Neuronal stem cell (in vitro differentiated cells): Measurements from ENCODE around the gene CCDC91.

ENCODE experiments used
- DNase-seq: peaks from one replicate; pipeline ENCODE4 v3.0.0-alpha.2; 2013; ENCODE audit warnings: low spot score
- H2AFZ ChIP-seq: one replicate; pipeline ENCODE4 v1.6.1; 2013; ENCODE audit warnings: mild to moderate bottlenecking, low read length, inconsistent platforms
- H2AK5ac ChIP-seq: 2 replicates; pipeline ENCODE4 v1.6.1; 2013; ENCODE audit warnings: low read depth, mild to moderate bottlenecking, inconsistent platforms, low read length, moderate library complexity, mixed read lengths
- H2BK120ac ChIP-seq: 2 replicates; pipeline ENCODE4 v1.6.1; 2013; ENCODE audit warnings: low read depth, mild to moderate bottlenecking, inconsistent platforms, low read length, moderate library complexity, mixed read lengths
- H2BK12ac ChIP-seq: one replicate; pipeline ENCODE4 v1.6.1; 2013; ENCODE audit warnings: low read length, inconsistent platforms
- H2BK15ac ChIP-seq: 2 replicates; pipeline ENCODE4 v1.6.1; 2013; ENCODE audit warnings: mild to moderate bottlenecking, low read length, inconsistent platforms, mixed read lengths
- H2BK5ac ChIP-seq: one replicate; pipeline ENCODE4 v1.6.1; 2013; ENCODE audit warnings: inconsistent platforms, mild to moderate bottlenecking, low read length, moderate library complexity
- H3K14ac ChIP-seq: one replicate; pipeline ENCODE4 v1.6.1; 2013; ENCODE audit warnings: low read length, inconsistent platforms
- H3K18ac ChIP-seq: 2 replicates; pipeline ENCODE4 v1.6.1; 2013; ENCODE audit warnings: low read length, inconsistent platforms
- H3K23ac ChIP-seq: 2 replicates; pipeline ENCODE4 v1.6.1; 2013; ENCODE audit warnings: low read depth, mild to moderate bottlenecking, mixed read lengths, low read length, inconsistent platforms; ENCODE audit not compliant: poor library complexity
- H3K27ac ChIP-seq: replicated peaks from 3 replicates; pipeline ENCODE4 v1.5.1; 2013; ENCODE audit warnings: low read length, inconsistent platforms
- H3K27me3 ChIP-seq, 3 experiments: 2 replicates each; pipeline ENCODE4 v1.6.1; 2013; ENCODE audit warnings: low read length in 3 of 3, mild to moderate bottlenecking in 2 of 3, inconsistent platforms in 1 of 3, low read depth in 1 of 3, mixed read lengths in 1 of 3, moderate library complexity in 1 of 3; ENCODE audit not compliant: control insufficient read depth in 3 of 3, insufficient read depth in 3 of 3
- H3K36me3 ChIP-seq, 2 donors: replicated peaks in 1 of 2; 2 replicates each; pipeline ENCODE4 v1.6.1; 2013; ENCODE audit warnings: low read length in 2 of 2; ENCODE audit not compliant: control insufficient read depth in 2 of 2, insufficient read depth in 2 of 2
- H3K4ac ChIP-seq: 2 replicates; pipeline ENCODE4 v1.6.1; 2013; ENCODE audit warnings: inconsistent platforms, mild to moderate bottlenecking, low read length, moderate library complexity
- H3K4me1 ChIP-seq, 2 donors: 1 replicate in 1 of 2; 2 replicates in 1 of 2; pipeline ENCODE4 v1.6.1; 2013; ENCODE audit warnings: low read length in 2 of 2, low read depth in 1 of 2; ENCODE audit not compliant: control insufficient read depth in 2 of 2, insufficient read depth in 1 of 2
- H3K4me2 ChIP-seq: one replicate; pipeline ENCODE4 v1.6.1; 2013; ENCODE audit warnings: mild to moderate bottlenecking, low read length, inconsistent platforms; ENCODE audit not compliant: insufficient read depth, poor library complexity, severe bottlenecking
- H3K4me3 ChIP-seq, 2 donors: 2 replicates each; pipeline ENCODE4 v1.5.1; 2013; ENCODE audit warnings: low read length in 2 of 2, mild to moderate bottlenecking in 2 of 2, inconsistent platforms in 1 of 2, moderate library complexity in 1 of 2
- H3K79me1 ChIP-seq: one replicate; pipeline ENCODE4 v1.6.1; 2013; ENCODE audit warnings: low read depth, mild to moderate bottlenecking, inconsistent platforms, low read length, moderate library complexity
- H3K9ac ChIP-seq: one replicate; pipeline ENCODE4 v1.6.1; 2013; ENCODE audit warnings: mild to moderate bottlenecking, low read depth, low read length, inconsistent platforms; ENCODE audit not compliant: poor library complexity
- H3K9me3 ChIP-seq, 2 donors: replicated peaks in 1 of 2; 2 replicates each; pipeline versions ENCODE3 to v1.6.1; 2013; ENCODE audit warnings: low read length in 2 of 2, mild to moderate bottlenecking in 2 of 2, inconsistent platforms in 1 of 2, low read depth in 1 of 2, mixed read lengths in 1 of 2, moderate library complexity in 1 of 2; ENCODE audit not compliant: control insufficient read depth in 2 of 2, insufficient read depth in 1 of 2
- H4K8ac ChIP-seq: one replicate; pipeline ENCODE4 v1.6.1; 2013; ENCODE audit warnings: low read depth, mild to moderate bottlenecking, inconsistent platforms, low read length, moderate library complexity
- H4K91ac ChIP-seq: one replicate; pipeline ENCODE4 v1.6.1; 2013; ENCODE audit warnings: low read length, low read depth, mild to moderate bottlenecking, inconsistent platforms; ENCODE audit not compliant: poor library complexity
- WGBS, 2 donors: extraction: QIAGEN DNeasy Blood & Tissue Kit; methylation state at CpG; one replicate each; pipeline ENCODE4 v1.1.7; 2013; ENCODE audit warnings: missing lambda C conversion rate in 2 of 2, mixed read lengths in 1 of 2; ENCODE audit not compliant: insufficient read length in 2 of 2, insufficient replicate concordance in 1 of 2; ENCODE audit errors: extremely low coverage in 2 of 2; 5-methylcytosine and 5-hydroxymethylcytosine counted together

The CCDC91 gene

DNA sequence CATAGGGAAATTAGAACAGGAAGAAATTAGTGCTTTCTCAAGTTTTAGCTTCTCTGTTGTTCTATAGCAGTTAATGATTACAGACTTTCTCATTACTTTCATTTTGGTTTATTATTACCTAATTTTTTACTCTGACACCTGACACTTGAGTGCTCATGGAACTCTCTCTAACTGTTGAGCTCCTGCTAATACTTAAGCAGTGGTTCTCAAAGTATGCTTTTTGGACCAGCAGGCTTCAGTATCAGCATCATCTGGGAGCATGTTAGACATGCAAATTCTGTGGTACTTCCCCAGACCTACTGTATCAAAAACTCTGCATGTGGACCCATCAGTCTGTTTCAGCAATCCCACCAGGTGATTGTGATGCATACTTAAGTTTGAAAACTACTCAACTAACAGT, 235.3 kb downstream of the CCDC91 start:
- Histone ChIP-seq H2AFZ (peak overlapping the region; percentile 36), H4K91ac (no peak overlapping the region), H2BK5ac (no peak overlapping the region), H2AK5ac (no peak overlapping the region), H3K14ac (no peak overlapping the region), H3K18ac (no peak overlapping the region), H3K9ac (no peak overlapping the region), H3K27ac (no peak overlapping the region), H3K4me2 (no peak overlapping the region), H3K79me1 (no peaks in the 10 kb centered on the region), H3K4me1 (no peaks in the 10 kb centered on the region), H3K27me3 (no peaks in the 10 kb centered on the region), H3K4me3 (no peak overlapping the region), H3K23ac (no peak overlapping the region), H3K36me3 (no peaks in the 10 kb centered on the region), H2BK120ac (no peak overlapping the region), H4K8ac (no peak overlapping the region), H2BK12ac (no peak overlapping the region), H3K4ac (no peak overlapping the region), H2BK15ac (no peak overlapping the region), H3K9me3 (peaks cover 0 to 3% of the 10 kb centered on the region in 2 donors)
- DNase-seq: no peak

DNA sequence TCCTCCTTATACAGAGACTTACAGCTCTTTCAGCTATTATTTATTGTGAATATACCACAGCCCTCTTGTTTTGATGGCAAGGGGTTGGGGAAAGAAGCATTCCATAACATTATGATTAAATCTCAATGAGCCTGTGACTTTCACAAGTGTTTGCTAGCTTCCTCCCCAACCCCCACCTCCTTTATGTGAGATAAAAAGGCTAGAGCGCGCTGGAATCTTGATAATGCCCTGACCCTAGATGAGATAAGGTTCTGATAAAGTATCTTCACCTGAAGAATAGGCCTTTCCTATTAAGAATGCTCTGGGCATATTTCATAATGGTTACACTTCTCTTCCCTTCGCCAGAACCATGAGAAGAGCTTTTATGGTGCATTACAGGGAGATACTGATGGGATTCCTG, 236.8 kb downstream of the CCDC91 start:
- Histone ChIP-seq H3K14ac (no peak overlapping the region), H3K27me3 (no peaks in the 10 kb centered on the region), H2BK120ac (no peak overlapping the region), H3K9me3 (peaks cover 0 to 3% of the 10 kb centered on the region in 2 donors), H3K79me1 (no peaks in the 10 kb centered on the region), H3K27ac (no peak overlapping the region), H3K4me2 (no peak overlapping the region), H2BK15ac (no peak overlapping the region), H3K4me1 (no peaks in the 10 kb centered on the region), H2BK5ac (no peak overlapping the region), H2BK12ac (no peak overlapping the region), H4K91ac (no peak overlapping the region), H3K36me3 (no peaks in the 10 kb centered on the region), H4K8ac (no peak overlapping the region), H3K4ac (no peak overlapping the region), H3K18ac (no peak overlapping the region), H3K4me3 (no peak overlapping the region), H2AFZ (no peak overlapping the region), H3K9ac (no peak overlapping the region), H3K23ac (no peak overlapping the region), H2AK5ac (no peak overlapping the region)
- WGBS, 2 donors: no CpG with 5 or more reads among the region's 3 CpGs
- no peak for DNase-seq

GRCh38 chr12:28440081-28440608, 249.9 kb downstream of the CCDC91 start:
- DNase-seq: no peak
- Histone ChIP-seq H2BK5ac (no peak overlapping the region), H3K79me1 (no peaks in the 10 kb centered on the region), H3K4me1 (no peaks in the 10 kb centered on the region), H3K23ac (no peak overlapping the region), H3K4ac (no peak overlapping the region), H3K27me3 (no peaks in the 10 kb centered on the region), H4K91ac (no peak overlapping the region), H2BK12ac (no peak overlapping the region), H3K27ac (no peak overlapping the region), H4K8ac (no peak overlapping the region), H2AK5ac (no peak overlapping the region), H2BK15ac (no peak overlapping the region), H2BK120ac (no peak overlapping the region), H3K9ac (no peak overlapping the region), H3K9me3 (no peaks in the 10 kb centered on the region), H3K4me2 (no peak overlapping the region), H3K36me3 (no peaks in the 10 kb centered on the region), H2AFZ (no peak overlapping the region), H3K14ac (no peak overlapping the region), H3K4me3 (no peak overlapping the region), H3K18ac (no peak overlapping the region)
- no CpG with 5 or more reads among the region's 3 CpGs for WGBS, 2 donors

GRCh38 chr12:28442101-28442500, 251.8 kb downstream of the CCDC91 start:
- Histone ChIP-seq H3K23ac (no peak overlapping the region), H2BK15ac (no peak overlapping the region), H3K9me3 (no peaks in the 10 kb centered on the region), H2BK5ac (no peak overlapping the region), H3K79me1 (no peaks in the 10 kb centered on the region), H2AK5ac (no peak overlapping the region), H4K8ac (no peak overlapping the region), H3K4ac (no peak overlapping the region), H3K4me3 (no peak overlapping the region), H3K4me1 (no peaks in the 10 kb centered on the region), H3K27ac (no peak overlapping the region), H2AFZ (no peak overlapping the region), H2BK120ac (no peak overlapping the region), H3K9ac (no peak overlapping the region), H4K91ac (no peak overlapping the region), H3K4me2 (no peak overlapping the region), H3K18ac (no peak overlapping the region), H3K36me3 (no peaks in the 10 kb centered on the region), H2BK12ac (no peak overlapping the region), H3K14ac (no peak overlapping the region), H3K27me3 (no peaks in the 10 kb centered on the region)
- DNase-seq: no peak
- no CpG with 5 or more reads among the region's 4 CpGs for WGBS, 2 donors
